ENCODE data around the gene AQP12A.

The AQP12A gene

DNA sequence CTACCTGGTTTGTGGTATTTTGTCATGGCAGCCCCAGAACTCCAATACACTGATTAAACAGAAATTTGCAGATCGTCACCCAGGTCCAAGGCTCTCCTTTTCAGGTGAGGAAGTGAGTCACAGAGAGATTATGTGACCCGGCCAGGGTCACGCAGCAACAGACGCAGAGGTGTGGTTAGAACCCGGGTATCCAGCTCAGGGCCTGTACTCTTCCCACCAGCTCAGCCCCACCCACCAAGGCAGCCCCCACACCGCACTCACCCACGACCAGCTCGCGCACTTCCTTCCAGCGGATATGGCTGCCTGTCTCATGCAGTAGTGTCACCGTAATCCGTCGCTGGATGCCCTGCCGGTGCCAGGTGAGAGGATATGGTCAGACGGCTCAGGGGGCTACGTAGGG lies 48.1 kb downstream of the AQP12A start:
- TF ChIP-seq, protein P1, sequence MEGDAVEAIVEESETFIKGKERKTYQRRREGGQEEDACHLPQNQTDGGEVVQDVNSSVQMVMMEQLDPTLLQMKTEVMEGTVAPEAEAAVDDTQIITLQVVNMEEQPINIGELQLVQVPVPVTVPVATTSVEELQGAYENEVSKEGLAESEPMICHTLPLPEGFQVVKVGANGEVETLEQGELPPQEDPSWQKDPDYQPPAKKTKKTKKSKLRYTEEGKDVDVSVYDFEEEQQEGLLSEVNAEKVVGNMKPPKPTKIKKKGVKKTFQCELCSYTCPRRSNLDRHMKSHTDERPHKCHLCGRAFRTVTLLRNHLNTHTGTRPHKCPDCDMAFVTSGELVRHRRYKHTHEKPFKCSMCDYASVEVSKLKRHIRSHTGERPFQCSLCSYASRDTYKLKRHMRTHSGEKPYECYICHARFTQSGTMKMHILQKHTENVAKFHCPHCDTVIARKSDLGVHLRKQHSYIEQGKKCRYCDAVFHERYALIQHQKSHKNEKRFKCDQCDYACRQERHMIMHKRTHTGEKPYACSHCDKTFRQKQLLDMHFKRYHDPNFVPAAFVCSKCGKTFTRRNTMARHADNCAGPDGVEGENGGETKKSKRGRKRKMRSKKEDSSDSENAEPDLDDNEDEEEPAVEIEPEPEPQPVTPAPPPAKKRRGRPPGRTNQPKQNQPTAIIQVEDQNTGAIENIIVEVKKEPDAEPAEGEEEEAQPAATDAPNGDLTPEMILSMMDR (IDR thresholded peaks at IDR 0.05), result no peak

- TF ChIP-seq, protein P1 (IDR thresholded peaks at IDR 0.05), result no peak
Measured at GRCh38 chr2:240741091-240741490, 49.4 kb downstream of the AQP12A start.

GRCh38 chr2:240742602-240743095 lies 51.0 kb downstream of the AQP12A start:
- TF ChIP-seq, protein P1 (IDR thresholded peaks at IDR 0.05), result no peak

DNA sequence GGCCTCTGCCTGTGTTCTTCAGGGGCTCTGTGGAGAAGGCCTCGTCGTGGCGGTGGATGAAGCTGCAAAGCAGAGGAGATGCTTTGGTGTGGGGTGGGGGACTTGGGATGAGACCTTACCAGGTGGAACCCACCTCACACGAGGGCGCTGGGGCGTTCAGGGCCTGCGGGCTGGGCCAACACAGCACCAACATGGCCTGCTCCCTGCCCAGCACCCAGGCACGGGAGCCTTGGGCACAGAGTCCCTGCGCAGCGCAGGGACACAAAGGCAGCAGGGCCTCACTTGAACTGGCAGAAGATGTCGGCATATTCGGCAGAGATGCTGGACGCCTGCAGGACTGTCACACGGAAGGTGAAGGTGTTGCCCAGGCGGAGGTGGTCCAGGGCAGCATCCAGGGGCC lies 53.8 kb downstream of the AQP12A start:
- TF ChIP-seq, protein P1 (IDR thresholded peaks at IDR 0.05), result no peak

GRCh38 chr2:240745962-240746361 lies 54.3 kb downstream of the AQP12A start:
- TF ChIP-seq, protein P1 (IDR thresholded peaks at IDR 0.05), result no peak

DNA sequence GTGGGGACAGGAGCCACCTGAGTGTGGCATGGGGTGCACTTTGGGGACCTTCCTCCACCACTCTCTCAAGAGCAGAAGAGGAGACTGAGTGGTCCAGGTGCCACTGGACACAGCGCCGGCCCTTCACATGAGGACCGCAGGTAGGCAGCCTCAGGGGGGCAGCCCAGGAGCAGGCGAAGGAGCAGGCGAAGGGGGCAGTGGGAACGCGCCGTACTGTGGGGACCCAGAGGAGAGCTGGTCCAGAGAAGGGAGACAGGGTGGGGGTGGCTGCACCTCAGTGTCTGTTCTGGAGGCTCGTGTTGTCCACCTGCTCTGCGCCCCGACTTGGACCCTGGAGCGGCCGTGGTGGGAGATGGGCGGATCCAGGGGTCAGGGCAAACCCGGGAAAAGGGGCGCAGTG lies 55.0 kb downstream of the AQP12A start:
- TF ChIP-seq, protein P1 (IDR thresholded peaks at IDR 0.05), result no peak

GRCh38 chr2:240747256-240747655 lies 55.6 kb downstream of the AQP12A start:
- TF ChIP-seq, protein P1 (IDR thresholded peaks at IDR 0.05), result no peak
